ENCODE data around the gene KCNH5. TPM values are rescaled to one million over a fixed set of nuclear protein-coding genes. Genes with fewer than 3 reads are reported as not detected.

The KCNH5 gene
- total RNA-seq, 1 experiment from 2014 or later = 1.4 TPM

DNA sequence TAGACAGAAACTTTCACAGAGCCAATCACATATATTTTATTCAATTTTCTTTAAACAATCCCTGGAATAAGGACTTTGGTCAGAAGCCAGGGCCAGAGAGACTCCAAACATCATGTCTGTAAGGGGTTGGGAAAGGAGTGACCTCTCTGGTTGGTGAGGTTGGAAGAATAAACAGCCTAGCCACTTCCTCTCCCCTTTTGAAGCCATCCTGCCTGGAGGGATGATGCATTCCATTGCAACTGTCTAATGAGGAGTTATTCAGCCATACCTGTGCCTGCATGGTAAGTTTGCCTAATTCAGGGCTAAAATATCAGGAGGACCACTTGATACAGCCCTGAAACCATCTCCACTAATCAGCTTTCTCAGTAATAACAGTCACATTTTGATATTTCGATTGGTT lies 299.8 kb downstream of the KCNH5 start:
- TF ChIP-seq, protein P1, sequence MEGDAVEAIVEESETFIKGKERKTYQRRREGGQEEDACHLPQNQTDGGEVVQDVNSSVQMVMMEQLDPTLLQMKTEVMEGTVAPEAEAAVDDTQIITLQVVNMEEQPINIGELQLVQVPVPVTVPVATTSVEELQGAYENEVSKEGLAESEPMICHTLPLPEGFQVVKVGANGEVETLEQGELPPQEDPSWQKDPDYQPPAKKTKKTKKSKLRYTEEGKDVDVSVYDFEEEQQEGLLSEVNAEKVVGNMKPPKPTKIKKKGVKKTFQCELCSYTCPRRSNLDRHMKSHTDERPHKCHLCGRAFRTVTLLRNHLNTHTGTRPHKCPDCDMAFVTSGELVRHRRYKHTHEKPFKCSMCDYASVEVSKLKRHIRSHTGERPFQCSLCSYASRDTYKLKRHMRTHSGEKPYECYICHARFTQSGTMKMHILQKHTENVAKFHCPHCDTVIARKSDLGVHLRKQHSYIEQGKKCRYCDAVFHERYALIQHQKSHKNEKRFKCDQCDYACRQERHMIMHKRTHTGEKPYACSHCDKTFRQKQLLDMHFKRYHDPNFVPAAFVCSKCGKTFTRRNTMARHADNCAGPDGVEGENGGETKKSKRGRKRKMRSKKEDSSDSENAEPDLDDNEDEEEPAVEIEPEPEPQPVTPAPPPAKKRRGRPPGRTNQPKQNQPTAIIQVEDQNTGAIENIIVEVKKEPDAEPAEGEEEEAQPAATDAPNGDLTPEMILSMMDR (conservative IDR thresholded peaks at IDR 0.05) = no peak
- no peak for TF ChIP-seq EZH2 (IDR thresholded peaks at IDR 0.05; ENCODE audit: low read depth)
- H3K36me3 ChIP-seq (ENCODE audit: low read depth) = no peaks in the 10 kb centered on the region
- no peaks in the 10 kb centered on the region for H3K4me1 ChIP-seq (replicated peaks; ENCODE audit: insufficient read depth)
- no peaks in the 10 kb centered on the region for H3K9me3 ChIP-seq (ENCODE audit: insufficient read depth, low read depth)
- no peak overlapping the region for H3K27ac ChIP-seq
- no TSS peak for BruUV-seq (replicated peaks)
- no peak overlapping the region for H2AFZ ChIP-seq
- H3K4me2 ChIP-seq = no peak overlapping the region
- no peaks in the 10 kb centered on the region; the same call in 1 of the 2 replicates for H4K20me1 ChIP-seq (ENCODE audit: insufficient read depth)
- H3F3A ChIP-seq (ENCODE audit: insufficient read depth, low read depth) = no peaks in the 10 kb centered on the region
- no peak for DNase-seq
- intact Hi-C loops (cut with micrococcal nuclease; ENCODE audit: unreplicated experiment) = no loop called here
- H3K4me3 ChIP-seq = no peak overlapping the region
- H3K27me3 ChIP-seq (ENCODE audit: insufficient read depth, low read depth) = no peaks in the 10 kb centered on the region
- ChIA-PET POLR2A (ENCODE audit: unreplicated experiment) (no interaction called here), CTCF (no interaction called here)
- no peaks in the 10 kb centered on the region for H3K79me2 ChIP-seq (ENCODE audit: low read depth)
- no peaks in the 10 kb centered on the region for H3K9me2 ChIP-seq (ENCODE audit: insufficient read depth)

DNA sequence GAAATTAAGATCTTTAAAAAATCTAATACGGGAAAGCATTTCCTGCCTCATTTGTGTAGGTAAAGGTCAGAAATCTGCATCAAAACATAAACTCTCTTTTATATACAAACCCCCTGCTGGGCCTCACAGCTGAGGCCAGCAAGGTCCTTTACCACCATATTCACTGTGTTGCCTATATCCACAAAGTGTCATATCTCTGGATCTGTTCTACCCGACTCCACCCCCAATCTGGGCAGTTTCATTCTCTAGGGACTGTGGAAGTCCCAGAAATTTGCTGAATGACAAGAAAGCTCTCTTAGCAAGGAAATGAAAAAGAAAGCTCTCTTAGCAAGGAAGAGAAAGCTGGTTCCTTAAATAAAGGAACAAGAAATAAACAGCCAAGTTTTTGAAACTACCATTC lies 301.7 kb downstream of the KCNH5 start:
- H3K4me1 ChIP-seq (replicated peaks; ENCODE audit: insufficient read depth) = no peaks in the 10 kb centered on the region
- DNase-seq = no peak
- no TSS peak for BruUV-seq (replicated peaks)
- H3K36me3 ChIP-seq (ENCODE audit: low read depth) = no peaks in the 10 kb centered on the region
- H2AFZ ChIP-seq = no peak overlapping the region
- no peaks in the 10 kb centered on the region for H3K9me3 ChIP-seq (ENCODE audit: insufficient read depth, low read depth)
- H3F3A ChIP-seq (ENCODE audit: insufficient read depth, low read depth) = no peaks in the 10 kb centered on the region
- H3K79me2 ChIP-seq (ENCODE audit: low read depth) = no peaks in the 10 kb centered on the region
- no peaks in the 10 kb centered on the region for H3K27me3 ChIP-seq (ENCODE audit: insufficient read depth, low read depth)
- no peak overlapping the region for H3K4me2 ChIP-seq
- POLR2A ChIA-PET (ENCODE audit: unreplicated experiment) = no interaction called here
- H3K9me2 ChIP-seq (ENCODE audit: insufficient read depth) = no peaks in the 10 kb centered on the region
- H4K20me1 ChIP-seq (ENCODE audit: insufficient read depth) = no peaks in the 10 kb centered on the region; the same call in 1 of the 2 replicates
- CTCF ChIA-PET = no interaction called here
- intact Hi-C loops (cut with micrococcal nuclease; ENCODE audit: unreplicated experiment) = no loop called here
- TF ChIP-seq EZH2 (IDR thresholded peaks at IDR 0.05; ENCODE audit: low read depth) = no peak
- TF ChIP-seq, protein P1 (conservative IDR thresholded peaks at IDR 0.05) = no peak
- H3K27ac ChIP-seq = no peak overlapping the region
- no peak overlapping the region for H3K4me3 ChIP-seq

DNA sequence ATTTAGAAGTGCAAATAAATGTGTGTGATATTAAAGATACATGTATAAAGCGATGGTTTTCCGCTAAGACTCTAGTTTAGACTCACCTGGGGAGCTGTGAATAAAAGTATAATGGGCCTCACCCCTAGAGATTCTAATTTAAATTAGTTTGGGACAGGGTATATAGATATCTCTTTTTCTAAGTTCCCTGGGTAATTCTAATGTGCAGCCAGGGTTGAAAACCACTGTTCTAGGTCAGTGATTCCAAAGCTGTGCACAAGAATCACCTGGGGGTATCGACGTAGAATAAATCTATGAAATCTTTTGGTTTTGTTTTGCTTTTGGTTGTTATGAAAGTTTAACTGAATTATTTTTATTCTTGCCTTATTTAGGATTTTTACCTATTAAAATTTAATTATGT lies 302.1 kb downstream of the KCNH5 start:
- Histone ChIP-seq H3K4me1 (replicated peaks; ENCODE audit: insufficient read depth) (no peaks in the 10 kb centered on the region), H2AFZ (no peak overlapping the region), H3K36me3 (ENCODE audit: low read depth) (no peaks in the 10 kb centered on the region), H3K4me3 (no peak overlapping the region), H3K9me2 (ENCODE audit: insufficient read depth) (no peaks in the 10 kb centered on the region), H3K4me2 (no peak overlapping the region), H3F3A (ENCODE audit: insufficient read depth, low read depth) (no peaks in the 10 kb centered on the region), H3K27ac (no peak overlapping the region), H3K79me2 (ENCODE audit: low read depth) (no peaks in the 10 kb centered on the region), H3K27me3 (ENCODE audit: insufficient read depth, low read depth) (no peaks in the 10 kb centered on the region), H3K9me3 (ENCODE audit: insufficient read depth, low read depth) (no peaks in the 10 kb centered on the region), H4K20me1 (ENCODE audit: insufficient read depth) (no peaks in the 10 kb centered on the region; the same call in 1 of the 2 replicates)
- POLR2A ChIA-PET (ENCODE audit: unreplicated experiment) = no interaction called here
- no peak for DNase-seq
- CTCF ChIA-PET = no interaction called here
- no peak for TF ChIP-seq EZH2 (IDR thresholded peaks at IDR 0.05; ENCODE audit: low read depth)
- TF ChIP-seq, protein P1 (conservative IDR thresholded peaks at IDR 0.05) = no peak
- intact Hi-C loops (cut with micrococcal nuclease; ENCODE audit: unreplicated experiment) = no loop called here
- no TSS peak for BruUV-seq (replicated peaks)
